ENCODE measurements around the gene ANTXRL.
A peak's percentile ranks its signal among the peaks of the same experiment; 100 is the strongest.
"Not testable (repeated sequence)": the region's sequence is repeated elsewhere in the genome, so short reads cannot be mapped to it uniquely, and the experiment has no call there.

Gene ANTXRL

DNA sequence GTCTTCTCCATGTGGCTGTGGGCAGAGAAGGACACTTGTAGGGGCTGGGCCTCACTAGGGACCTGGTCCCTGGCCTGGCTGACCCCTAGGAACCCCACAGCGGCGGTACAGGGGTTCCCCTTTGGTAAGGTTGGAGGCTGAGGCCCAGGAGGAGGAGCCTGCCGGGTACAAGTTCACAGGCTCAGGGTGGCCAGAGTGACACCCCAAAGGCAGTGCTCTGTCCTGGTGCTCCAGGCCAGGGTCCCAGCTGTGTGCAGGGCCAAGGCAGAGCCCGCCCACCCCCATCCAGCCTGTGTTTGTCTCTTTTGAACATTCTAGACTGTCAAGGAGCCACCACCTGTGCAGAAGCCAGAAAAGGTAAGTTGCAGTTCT lies 23.3 kb downstream of the ANTXRL start:
- Histone ChIP-seq H3K4me3 (ENCODE audit: low read length) (no peak overlapping the region), H3K4me2 (ENCODE audit: low read length) (no peak overlapping the region), H3K79me2 (ENCODE audit: control insufficient read depth, insufficient read depth, low read length) (no peaks in the 10 kb centered on the region), H3K23ac (ENCODE audit: low read length) (no peak overlapping the region), H2BK15ac (replicated peaks; ENCODE audit: low read depth) (no peak overlapping the region), H2BK120ac (ENCODE audit: low read depth, low read length) (no peak overlapping the region), H4K5ac (ENCODE audit: low read length) (no peak overlapping the region), H3K36me3 (ENCODE audit: control insufficient read depth, insufficient read depth, low read length) (no peaks in the 10 kb centered on the region), H3K56ac (ENCODE audit: low read length) (no peak overlapping the region), H3K4ac (ENCODE audit: low read depth, low read length) (no peak overlapping the region), H3K18ac (ENCODE audit: low read length) (no peak overlapping the region), H3K4me1 (ENCODE audit: control insufficient read depth, low read depth, low read length) (peaks cover 6% of the 10 kb centered on the region), H4K8ac (ENCODE audit: low read depth, low read length) (no peak overlapping the region), H3K27me3 (ENCODE audit: insufficient read depth, low read length, poor library complexity) (no peaks in the 10 kb centered on the region), H3K9ac (ENCODE audit: low read length) (no peak overlapping the region), H2AK5ac (ENCODE audit: low read length) (no peak overlapping the region), H3K79me1 (ENCODE audit: low read length) (no peaks in the 10 kb centered on the region), H2BK5ac (ENCODE audit: low read length) (no peak overlapping the region), H3K27ac (ENCODE audit: low read depth, low read length) (no peak overlapping the region)
- no peak for DNase-seq
- no CpG with 5 or more reads among the region's 4 CpGs for WGBS (ENCODE audit: extremely low coverage, insufficient coverage, low lambda C conversion rate)

DNA sequence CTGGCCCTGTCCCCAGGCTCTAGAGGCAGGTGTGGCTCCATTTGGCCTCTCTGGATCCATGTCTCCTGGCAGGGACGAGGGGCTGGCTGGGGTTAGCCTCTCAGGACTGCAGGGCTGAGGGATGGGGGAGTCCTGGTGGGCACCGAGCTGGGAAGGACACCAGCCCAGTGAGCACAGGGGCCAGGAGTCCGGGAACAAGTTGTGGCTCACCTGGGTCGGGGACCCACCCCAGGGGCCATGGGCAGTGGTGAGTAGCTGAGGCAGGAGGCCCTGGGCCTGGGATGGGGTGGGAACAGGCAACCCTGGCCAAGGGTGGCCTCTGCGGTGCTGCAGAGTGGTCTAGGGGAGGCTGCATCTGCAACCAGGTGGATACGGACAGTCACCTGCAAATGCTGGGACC lies 24.1 kb downstream of the ANTXRL start:
- no peak overlapping the region for H3K56ac ChIP-seq (ENCODE audit: low read length)
- no peaks in the 10 kb centered on the region for H3K36me3 ChIP-seq (ENCODE audit: control insufficient read depth, insufficient read depth, low read length)
- no peak overlapping the region for H3K27ac ChIP-seq (ENCODE audit: low read depth, low read length)
- no peak overlapping the region for H2BK5ac ChIP-seq (ENCODE audit: low read length)
- no peaks in the 10 kb centered on the region for H3K79me1 ChIP-seq (ENCODE audit: low read length)
- H3K4ac ChIP-seq (ENCODE audit: low read depth, low read length) = no peak overlapping the region
- no peak overlapping the region for H4K5ac ChIP-seq (ENCODE audit: low read length)
- H3K18ac ChIP-seq (ENCODE audit: low read length) = no peak overlapping the region
- peaks cover 6% of the 10 kb centered on the region for H3K4me1 ChIP-seq (ENCODE audit: control insufficient read depth, low read depth, low read length)
- DNase-seq = no peak
- no peak overlapping the region for H2AK5ac ChIP-seq (ENCODE audit: low read length)
- H3K27me3 ChIP-seq (ENCODE audit: insufficient read depth, low read length, poor library complexity) = no peaks in the 10 kb centered on the region
- no peak overlapping the region for H3K9ac ChIP-seq (ENCODE audit: low read length)
- H3K4me2 ChIP-seq (ENCODE audit: low read length) = no peak overlapping the region
- H4K8ac ChIP-seq (ENCODE audit: low read depth, low read length) = no peak overlapping the region
- no peak overlapping the region for H2BK120ac ChIP-seq (ENCODE audit: low read depth, low read length)
- no CpG with 5 or more reads among the region's 6 CpGs for WGBS (ENCODE audit: extremely low coverage, insufficient coverage, low lambda C conversion rate)
- H3K4me3 ChIP-seq (ENCODE audit: low read length) = no peak overlapping the region
- H3K23ac ChIP-seq (ENCODE audit: low read length) = no peak overlapping the region
- H3K79me2 ChIP-seq (ENCODE audit: control insufficient read depth, insufficient read depth, low read length) = no peaks in the 10 kb centered on the region
- H2BK15ac ChIP-seq (replicated peaks; ENCODE audit: low read depth) = no peak overlapping the region

GRCh38 chr10:46311501-46311951 lies 24.7 kb downstream of the ANTXRL start:
- no CpG with 5 or more reads among the region's 7 CpGs for WGBS (ENCODE audit: extremely low coverage, insufficient coverage, low lambda C conversion rate)
- no peaks in the 10 kb centered on the region for H3K79me2 ChIP-seq (ENCODE audit: control insufficient read depth, insufficient read depth, low read length)
- DNase-seq = no peak

DNA sequence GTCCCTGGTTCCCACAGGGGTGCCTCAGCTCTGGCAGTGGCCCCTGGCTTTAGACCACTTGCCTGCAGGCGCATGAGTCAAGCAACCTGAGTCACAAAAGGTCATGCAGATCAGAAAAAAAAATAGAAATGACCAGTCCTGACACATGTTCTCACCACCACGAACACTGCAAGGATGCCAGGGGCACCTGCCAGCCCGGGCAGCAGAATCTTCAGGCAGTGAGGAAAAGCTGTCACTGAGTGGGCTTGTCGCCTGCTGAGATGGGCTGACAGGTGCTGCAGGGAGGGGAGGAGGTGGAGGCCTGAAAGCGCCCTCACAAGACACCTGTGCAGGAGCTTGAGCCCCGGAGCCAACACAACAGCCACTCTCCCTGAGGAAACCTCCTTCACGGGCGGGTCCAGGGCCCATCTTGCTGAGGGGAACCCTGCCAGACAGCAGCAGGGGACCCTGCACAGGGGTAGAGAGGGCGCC lies 25.2 kb downstream of the ANTXRL start:
- H2BK5ac ChIP-seq (ENCODE audit: low read length); H3K79me1 ChIP-seq (ENCODE audit: low read length); DNase-seq; H3K18ac ChIP-seq (ENCODE audit: low read length); H3K4me1 ChIP-seq (ENCODE audit: control insufficient read depth, low read depth, low read length); H2AK5ac ChIP-seq (ENCODE audit: low read length); H3K36me3 ChIP-seq (ENCODE audit: control insufficient read depth, insufficient read depth, low read length); H3K4ac ChIP-seq (ENCODE audit: low read depth, low read length); H4K8ac ChIP-seq (ENCODE audit: low read depth, low read length); H3K9ac ChIP-seq (ENCODE audit: low read length); H2BK15ac ChIP-seq (replicated peaks; ENCODE audit: low read depth); H3K79me2 ChIP-seq (ENCODE audit: control insufficient read depth, insufficient read depth, low read length); H3K27me3 ChIP-seq (ENCODE audit: insufficient read depth, low read length, poor library complexity); H2BK120ac ChIP-seq (ENCODE audit: low read depth, low read length); H3K23ac ChIP-seq (ENCODE audit: low read length); H3K4me2 ChIP-seq (ENCODE audit: low read length); H3K56ac ChIP-seq (ENCODE audit: low read length); H3K4me3 ChIP-seq (ENCODE audit: low read length); H3K27ac ChIP-seq (ENCODE audit: low read depth, low read length); H4K5ac ChIP-seq (ENCODE audit: low read length): not testable (repeated sequence)
- no CpG with 5 or more reads among the region's 9 CpGs for WGBS (ENCODE audit: extremely low coverage, insufficient coverage, low lambda C conversion rate)

More at GRCh38 chr10:46311501-46311951, 24.7 kb downstream of the ANTXRL start:
- no peak overlapping the region for H2BK15ac ChIP-seq (replicated peaks; ENCODE audit: low read depth)
- no peak overlapping the region for H2AK5ac ChIP-seq (ENCODE audit: low read length)
- H3K4me1 ChIP-seq (ENCODE audit: control insufficient read depth, low read depth, low read length) = peaks cover 6% of the 10 kb centered on the region
- no peaks in the 10 kb centered on the region for H3K27me3 ChIP-seq (ENCODE audit: insufficient read depth, low read length, poor library complexity)
- H3K4me2 ChIP-seq (ENCODE audit: low read length) = no peak overlapping the region
- no peak overlapping the region for H3K56ac ChIP-seq (ENCODE audit: low read length)
- no peak overlapping the region for H4K8ac ChIP-seq (ENCODE audit: low read depth, low read length)
- no peak overlapping the region for H2BK120ac ChIP-seq (ENCODE audit: low read depth, low read length)
- no peak overlapping the region for H3K23ac ChIP-seq (ENCODE audit: low read length)
- no peak overlapping the region for H3K4ac ChIP-seq (ENCODE audit: low read depth, low read length)
- no peak overlapping the region for H3K4me3 ChIP-seq (ENCODE audit: low read length)
- no peaks in the 10 kb centered on the region for H3K79me1 ChIP-seq (ENCODE audit: low read length)
- H2BK5ac ChIP-seq (ENCODE audit: low read length) = no peak overlapping the region
- no peak overlapping the region for H3K18ac ChIP-seq (ENCODE audit: low read length)
- no peak overlapping the region for H3K9ac ChIP-seq (ENCODE audit: low read length)
- H3K27ac ChIP-seq (ENCODE audit: low read depth, low read length) = no peak overlapping the region
- no peak overlapping the region for H4K5ac ChIP-seq (ENCODE audit: low read length)
- H3K36me3 ChIP-seq (ENCODE audit: control insufficient read depth, insufficient read depth, low read length) = no peaks in the 10 kb centered on the region

- Histone ChIP-seq H2BK5ac (ENCODE audit: low read length) (no peak overlapping the region), H3K27me3 (ENCODE audit: insufficient read depth, low read length, poor library complexity) (no peaks in the 10 kb centered on the region), H3K9ac (ENCODE audit: low read length) (no peak overlapping the region), H3K79me1 (ENCODE audit: low read length) (no peaks in the 10 kb centered on the region), H2BK120ac (ENCODE audit: low read depth, low read length) (no peak overlapping the region), H3K79me2 (ENCODE audit: control insufficient read depth, insufficient read depth, low read length) (no peaks in the 10 kb centered on the region), H2AK5ac (ENCODE audit: low read length) (peak overlapping the region; percentile 54), H3K56ac (ENCODE audit: low read length) (peak overlapping the region; percentile 49), H3K23ac (ENCODE audit: low read length) (peak overlapping the region; percentile 32), H3K4me3 (ENCODE audit: low read length) (no peak overlapping the region), H3K4ac (ENCODE audit: low read depth, low read length) (no peak overlapping the region), H3K27ac (ENCODE audit: low read depth, low read length) (no peak overlapping the region), H4K8ac (ENCODE audit: low read depth, low read length) (no peak overlapping the region), H3K18ac (ENCODE audit: low read length) (no peak overlapping the region), H4K5ac (ENCODE audit: low read length) (no peak overlapping the region), H3K36me3 (ENCODE audit: control insufficient read depth, insufficient read depth, low read length) (no peaks in the 10 kb centered on the region), H3K4me1 (ENCODE audit: control insufficient read depth, low read depth, low read length) (peaks cover 6% of the 10 kb centered on the region), H3K4me2 (ENCODE audit: low read length) (no peak overlapping the region), H2BK15ac (replicated peaks; ENCODE audit: low read depth) (no peak overlapping the region)
- WGBS (ENCODE audit: extremely low coverage, insufficient coverage, low lambda C conversion rate) = no CpG with 5 or more reads among the region's 3 CpGs
- DNase-seq = no peak
These were observed 26.2 kb downstream of the ANTXRL start for GRCh38 chr10:46312953-46313352.

DNA sequence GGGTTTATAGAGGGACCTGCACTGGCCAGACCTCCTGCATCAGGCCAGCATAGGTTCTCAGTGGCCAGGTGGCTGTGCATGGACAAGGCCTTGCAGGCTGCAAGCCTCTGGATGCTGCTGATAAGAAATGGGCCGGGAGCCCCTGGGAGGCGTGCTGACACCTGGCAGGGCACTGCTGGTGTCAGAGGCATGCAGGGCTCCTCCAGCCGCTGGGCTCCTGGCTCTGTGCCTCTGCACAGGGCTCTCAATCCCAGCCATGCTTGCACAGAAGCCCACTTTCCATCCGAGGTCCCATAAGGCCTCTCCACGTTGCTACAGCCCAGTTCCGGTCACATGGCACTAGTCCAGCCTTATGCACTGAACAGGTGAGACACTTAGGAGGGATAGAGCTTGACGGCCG lies 27.3 kb downstream of the ANTXRL start:
- Histone ChIP-seq H3K36me3 (ENCODE audit: control insufficient read depth, insufficient read depth, low read length) (no peaks in the 10 kb centered on the region), H3K79me2 (ENCODE audit: control insufficient read depth, insufficient read depth, low read length) (no peaks in the 10 kb centered on the region), H3K27ac (ENCODE audit: low read depth, low read length) (no peak overlapping the region), H3K4me3 (ENCODE audit: low read length) (no peak overlapping the region), H2AK5ac (ENCODE audit: low read length) (no peak overlapping the region), H3K4ac (ENCODE audit: low read depth, low read length) (no peak overlapping the region), H2BK120ac (ENCODE audit: low read depth, low read length) (no peak overlapping the region), H3K9ac (ENCODE audit: low read length) (no peak overlapping the region), H4K8ac (ENCODE audit: low read depth, low read length) (no peak overlapping the region), H3K79me1 (ENCODE audit: low read length) (no peaks in the 10 kb centered on the region), H3K18ac (ENCODE audit: low read length) (no peak overlapping the region), H2BK5ac (ENCODE audit: low read length) (no peak overlapping the region), H3K4me2 (ENCODE audit: low read length) (no peak overlapping the region), H3K56ac (ENCODE audit: low read length) (peak overlapping the region; percentile 19), H2BK15ac (replicated peaks; ENCODE audit: low read depth) (no peak overlapping the region), H3K27me3 (ENCODE audit: insufficient read depth, low read length, poor library complexity) (no peaks in the 10 kb centered on the region), H3K4me1 (ENCODE audit: control insufficient read depth, low read depth, low read length) (peaks cover 6% of the 10 kb centered on the region), H3K23ac (ENCODE audit: low read length) (no peak overlapping the region), H4K5ac (ENCODE audit: low read length) (no peak overlapping the region)
- DNase-seq = no peak
- WGBS (ENCODE audit: extremely low coverage, insufficient coverage, low lambda C conversion rate) = no CpG with 5 or more reads among the region's 8 CpGs
